HG03045 (cell line): ENCODE measurements around the gene ELAVL1.

Source experiments
- ATAC-seq: cut with Tn5 transposase; IDR thresholded peaks from one replicate; pipeline ENCODE4 v1.9.1; 2021; ENCODE audit warnings: mild to moderate bottlenecking, moderate library complexity; ENCODE audit not compliant: unreplicated experiment

ELAVL1 gene

GRCh38 chr19:8022275-8022674 lies 16.8 kb upstream of the ELAVL1 start:
- no peak for ATAC-seq

DNA sequence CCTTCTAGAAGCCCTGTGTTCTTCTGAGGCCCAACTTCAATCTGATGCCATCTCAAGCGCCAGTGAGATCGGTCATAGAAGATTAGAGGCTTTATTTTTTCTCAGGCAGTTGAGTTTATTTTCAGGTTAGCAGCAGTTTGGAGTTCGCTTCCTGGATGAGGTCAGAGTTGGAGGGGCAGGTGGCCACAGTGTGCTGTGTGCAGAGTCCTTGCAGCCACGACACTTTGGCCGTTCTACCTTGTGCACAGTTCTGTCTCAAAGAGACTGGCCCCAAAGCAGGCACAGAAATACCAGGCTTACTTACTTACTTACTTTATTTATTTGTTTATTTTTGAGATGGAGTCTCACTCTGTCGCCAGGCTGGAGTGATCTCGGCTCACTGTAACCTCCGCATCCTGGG lies 15.9 kb upstream of the ELAVL1 start:
- no peak for ATAC-seq

- no peak for ATAC-seq
Measured at GRCh38 chr19:8020681-8021080, 15.2 kb upstream of the ELAVL1 start.

DNA sequence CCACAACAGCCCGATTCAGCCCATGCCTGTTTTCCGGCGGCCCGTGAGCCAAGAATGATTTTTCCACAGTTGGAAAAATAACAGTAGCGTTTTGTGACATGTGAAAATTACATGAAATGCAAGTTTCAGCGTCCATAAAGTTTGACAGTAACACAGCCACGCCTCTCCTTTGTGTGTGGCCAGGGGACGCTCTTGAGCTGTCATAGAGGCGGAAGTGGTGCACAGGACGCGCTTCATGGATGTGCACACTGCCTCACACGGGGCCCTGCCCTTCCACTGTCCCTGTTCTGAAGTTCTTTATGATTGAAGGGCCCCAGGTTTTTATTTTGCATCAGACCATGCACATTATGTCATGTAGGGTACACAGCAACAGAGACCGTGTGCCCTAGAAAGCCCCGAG lies 12.4 kb upstream of the ELAVL1 start:
- ATAC-seq, result no peak

DNA sequence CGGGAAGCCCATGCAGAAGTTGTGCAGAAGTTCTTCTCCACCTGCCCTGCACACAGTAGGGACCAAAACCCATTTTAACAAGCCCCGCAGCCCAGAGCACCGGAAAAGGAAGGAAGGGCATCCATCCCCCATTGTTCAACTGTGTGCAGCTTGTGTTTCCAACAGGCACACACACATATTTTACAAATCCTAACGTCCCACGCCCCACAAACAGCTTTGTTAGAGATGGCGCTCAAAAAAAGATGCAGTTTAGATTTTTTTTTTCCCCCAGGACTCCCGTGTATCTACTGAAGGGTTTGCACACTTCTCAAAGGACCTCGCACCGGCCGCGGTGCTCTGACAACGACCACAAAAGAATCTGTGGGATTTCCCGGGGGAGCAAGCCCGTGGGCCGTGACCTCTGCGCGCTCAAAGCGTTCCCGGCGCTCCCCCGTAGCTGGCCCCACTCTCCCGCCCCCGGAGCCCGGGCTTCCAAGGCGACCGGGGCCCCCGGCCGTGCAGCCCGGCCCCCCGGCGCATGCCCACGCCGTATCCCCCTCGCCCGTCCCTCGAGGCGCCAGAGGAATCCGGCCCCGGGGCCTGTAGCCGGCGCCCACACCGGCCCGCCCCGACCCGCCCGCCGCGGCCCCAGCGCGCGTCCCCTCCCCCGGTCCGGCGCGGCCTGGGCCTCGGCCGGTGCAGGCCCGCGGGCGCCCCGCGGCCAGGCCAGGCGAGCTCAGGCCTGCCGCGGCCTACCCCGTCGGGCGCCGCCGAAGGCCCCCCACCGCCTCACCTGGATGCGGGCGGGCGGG lies 523 bp downstream of the ELAVL1 start:
- ATAC-seq, result peak; percentile 30

DNA sequence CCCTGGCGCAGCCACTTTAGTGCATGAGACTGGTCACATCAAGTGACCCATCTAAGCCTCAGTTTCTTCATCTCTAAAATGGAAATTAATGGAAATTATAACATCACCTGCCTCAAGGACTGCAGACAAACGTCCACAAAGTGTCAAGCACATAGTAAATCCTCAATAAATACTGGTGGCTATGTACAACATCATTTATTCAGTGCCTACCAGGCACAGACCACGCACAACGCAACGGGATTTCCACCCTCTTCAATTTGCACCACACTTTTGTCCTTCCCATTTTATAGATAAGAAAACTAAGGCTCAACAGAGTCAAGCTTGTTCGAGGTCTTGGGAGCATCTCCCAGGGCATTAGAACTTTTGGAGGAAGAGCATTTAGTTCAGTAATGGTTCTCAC lies 1.4 kb downstream of the ELAVL1 start:
- no peak for ATAC-seq

DNA sequence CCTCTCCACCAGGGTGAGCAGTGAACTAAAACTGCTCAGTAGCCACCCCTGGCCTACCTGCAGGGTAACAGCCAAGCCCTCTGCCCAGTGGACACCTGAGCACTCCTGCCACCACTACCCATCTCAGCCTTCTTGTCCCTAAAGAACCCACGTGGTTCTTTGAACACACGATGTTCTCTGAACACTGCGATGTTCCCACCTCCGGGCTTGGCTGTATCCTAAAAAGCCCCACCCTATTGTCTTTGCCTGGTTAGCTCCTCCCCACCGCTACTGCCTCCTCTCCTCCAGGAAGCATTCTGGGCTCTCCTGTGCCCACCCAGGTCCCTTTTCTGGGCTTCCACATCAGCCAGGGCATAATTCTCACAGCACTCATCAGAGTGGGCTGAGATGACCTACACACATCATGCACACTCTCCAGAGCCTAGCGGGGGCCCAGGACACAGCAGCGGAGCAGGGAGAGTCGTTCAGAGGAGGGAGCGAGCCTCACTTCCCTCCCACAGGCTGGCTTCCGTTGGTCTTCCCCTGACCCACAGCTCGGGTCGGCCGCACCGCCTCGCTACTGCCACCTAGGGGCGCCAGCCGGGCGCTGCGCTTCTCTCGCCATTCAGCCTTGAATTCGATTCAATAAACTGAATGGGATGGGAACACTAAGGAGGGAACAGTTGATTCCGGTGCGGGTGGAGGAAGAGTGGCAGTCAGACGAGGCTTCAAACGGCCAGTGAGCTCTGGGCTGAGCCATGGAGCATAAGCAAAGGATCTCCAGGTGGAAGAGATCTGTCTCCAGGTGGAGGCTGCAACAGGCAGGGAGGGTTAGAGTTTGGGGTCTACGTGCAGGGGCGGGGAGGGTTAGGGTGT lies 3.2 kb downstream of the ELAVL1 start:
- ATAC-seq, result peak; percentile 49

GRCh38 chr19:8001651-8001994 lies 3.8 kb downstream of the ELAVL1 start:
- ATAC-seq, result no peak

- ATAC-seq, result no peak
Measured at GRCh38 chr19:8000298-8001038, 5.0 kb downstream of the ELAVL1 start.

DNA sequence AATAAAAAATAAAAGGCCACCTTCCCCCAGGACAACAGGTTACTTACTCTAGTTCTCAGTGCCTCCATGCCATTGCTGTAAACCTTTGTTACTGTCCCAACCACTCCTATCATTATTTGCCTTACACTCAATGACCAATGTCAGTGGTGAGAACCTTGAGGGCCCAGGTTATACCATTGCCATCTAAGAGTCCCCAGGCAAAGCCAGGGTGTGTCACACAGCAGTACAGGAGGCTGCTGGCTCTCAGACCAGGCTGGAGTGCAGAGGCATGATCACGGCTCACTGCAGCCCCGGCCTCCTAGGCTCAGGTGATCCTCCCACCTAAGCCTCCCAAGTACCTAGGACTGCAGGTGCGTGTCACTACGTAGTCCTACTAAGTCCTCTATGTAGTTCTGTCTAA lies 6.1 kb downstream of the ELAVL1 start:
- ATAC-seq, result no peak

DNA sequence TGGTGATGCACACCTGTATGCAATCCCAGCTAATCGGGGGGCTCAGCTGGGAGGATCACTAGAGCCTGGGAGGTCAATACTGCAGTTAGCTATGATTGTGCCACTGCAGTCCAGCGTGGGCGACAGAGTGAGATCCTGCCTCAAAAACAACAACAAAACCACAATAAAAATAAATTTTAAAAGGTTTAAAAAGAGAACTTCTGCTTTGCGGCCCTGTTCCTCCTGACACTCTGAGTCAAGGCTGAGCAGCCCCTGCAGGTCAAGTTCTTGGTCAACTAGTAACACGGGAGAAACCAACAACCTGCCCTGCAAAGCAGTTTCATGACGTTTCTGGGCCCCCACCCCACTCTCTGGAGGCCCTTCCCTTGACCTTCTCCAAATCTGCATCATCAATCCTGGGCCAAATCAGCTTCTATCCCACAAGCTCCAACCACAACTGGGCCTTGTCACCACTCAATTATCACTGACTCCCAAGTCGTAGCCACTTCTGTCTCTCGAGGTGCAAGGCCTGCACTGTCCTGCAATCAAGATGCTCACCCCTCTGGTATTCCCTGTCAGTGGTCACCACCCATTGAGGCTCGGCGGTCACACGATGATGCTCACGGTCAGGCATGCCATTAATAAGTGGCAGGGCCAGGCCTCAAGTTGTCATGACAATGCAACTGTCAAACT lies 7.5 kb downstream of the ELAVL1 start:
- ATAC-seq, result no peak

DNA sequence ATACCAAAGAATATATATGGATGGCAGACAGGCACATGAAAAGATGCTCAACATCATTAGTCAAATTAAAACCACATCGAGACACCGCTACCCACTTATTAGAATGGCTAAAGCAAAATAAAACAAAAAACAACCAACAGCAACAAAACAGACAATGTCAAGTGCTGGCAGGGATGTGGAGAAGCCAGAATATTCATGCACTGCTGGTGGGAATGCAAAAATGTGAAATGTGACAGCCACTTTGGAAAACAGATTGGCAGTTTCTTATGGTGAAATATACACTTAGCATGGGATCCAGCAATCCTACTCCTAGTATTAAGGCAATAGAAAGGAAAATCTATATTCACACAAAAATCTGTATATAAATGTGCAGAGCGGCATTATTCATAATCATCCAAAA lies 8.6 kb downstream of the ELAVL1 start:
- ATAC-seq, result no peak

DNA sequence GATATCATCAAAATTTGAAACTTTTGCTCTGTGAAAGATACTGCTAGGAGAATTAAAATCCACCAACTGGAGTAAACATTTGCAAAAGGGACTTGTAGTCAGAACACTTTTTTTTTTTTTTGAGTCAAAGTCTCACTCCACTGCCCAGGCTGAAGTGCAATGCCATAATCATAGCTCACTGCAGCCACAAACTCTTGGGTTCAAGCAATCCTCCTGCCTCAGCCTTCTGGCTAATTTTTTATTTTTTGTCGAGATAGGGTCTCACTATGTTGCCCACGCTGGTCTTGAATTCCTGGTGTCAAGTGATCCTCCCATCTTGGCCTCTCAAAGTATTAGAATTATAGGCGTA lies 9.7 kb downstream of the ELAVL1 start:
- ATAC-seq, result no peak

DNA sequence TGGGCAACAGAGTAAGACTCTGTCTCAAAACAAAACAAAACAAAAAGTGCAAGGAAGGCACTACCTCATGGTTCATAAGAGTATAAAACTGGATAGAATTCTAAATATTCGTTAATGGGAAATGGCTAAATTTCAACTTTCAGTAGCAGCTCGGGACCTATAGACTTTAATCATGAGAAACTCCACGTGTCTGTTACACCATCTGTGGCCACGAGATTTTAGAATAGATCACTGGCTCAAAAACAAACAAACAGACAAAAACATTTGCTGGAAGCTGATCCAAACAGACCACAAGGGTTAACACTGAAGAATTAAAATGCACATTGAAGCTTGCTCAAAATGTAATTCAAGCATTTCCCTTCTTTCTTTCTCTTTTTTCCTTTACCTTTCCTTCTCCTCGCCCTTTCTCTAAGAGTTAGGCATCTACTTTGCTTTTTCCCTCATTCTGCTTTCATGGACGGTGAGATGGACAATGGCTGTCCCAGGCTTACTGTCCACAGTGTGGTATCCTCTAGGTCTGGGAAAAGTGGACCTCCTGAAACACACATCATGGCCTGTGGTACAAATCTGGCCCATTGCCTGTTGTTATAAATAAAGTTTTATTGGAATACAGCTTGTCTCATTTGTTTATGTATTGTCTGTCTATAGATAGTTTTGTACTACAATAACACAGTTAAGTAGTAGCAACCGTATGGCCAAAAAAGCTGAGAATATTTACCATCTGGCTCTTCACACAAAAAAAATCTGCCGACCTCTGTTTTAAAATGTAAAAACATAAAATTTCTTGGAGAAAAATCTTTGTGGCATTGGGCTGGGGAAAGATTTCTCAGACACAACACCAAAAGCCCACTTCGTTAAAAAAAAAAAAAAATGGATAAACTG lies 10.3 kb downstream of the ELAVL1 start:
- no peak for ATAC-seq

DNA sequence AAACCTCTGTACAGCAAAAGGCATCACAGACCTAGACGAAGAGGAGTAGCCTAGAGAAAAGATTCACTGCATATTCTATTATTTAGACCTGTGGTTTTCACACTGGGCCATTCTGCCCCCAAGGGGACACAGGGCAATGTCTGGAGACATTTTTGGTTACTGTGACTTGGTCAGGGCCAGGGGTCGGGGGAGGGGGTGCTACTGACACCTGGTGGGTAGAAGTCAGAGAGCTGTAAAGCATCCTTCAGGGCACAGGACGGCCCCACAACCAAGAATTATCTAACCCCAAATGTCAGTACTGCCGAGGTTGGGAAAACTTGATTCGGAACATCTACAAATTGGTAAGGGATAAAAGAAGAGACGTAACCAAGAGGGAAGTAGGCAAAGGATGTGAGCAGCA lies 11.3 kb downstream of the ELAVL1 start:
- no peak for ATAC-seq

GRCh38 chr19:7993560-7993959 lies 11.9 kb downstream of the ELAVL1 start:
- no peak for ATAC-seq

DNA sequence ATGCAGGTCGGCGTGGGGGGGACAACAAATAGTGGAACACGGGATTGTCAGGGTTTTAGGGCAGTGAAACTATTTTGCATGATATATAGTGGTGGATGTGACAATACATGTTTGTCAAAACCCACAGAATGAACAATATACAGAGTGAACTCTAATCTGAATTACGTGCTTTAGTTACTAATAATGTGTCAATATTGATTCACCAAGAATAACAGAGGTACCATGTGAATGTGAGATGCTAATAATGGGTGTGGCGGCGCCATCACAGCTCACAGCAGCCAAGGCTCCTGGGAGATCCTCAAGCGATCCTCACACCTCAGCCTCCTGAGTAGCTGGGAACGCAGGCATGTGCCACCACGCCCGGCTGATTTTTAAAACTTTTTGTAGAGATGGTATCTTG lies 12.9 kb downstream of the ELAVL1 start:
- no peak for ATAC-seq

- no peak for ATAC-seq
Measured at GRCh38 chr19:7989071-7989575, 16.3 kb downstream of the ELAVL1 start.

GRCh38 chr19:7988307-7988706 lies 17.1 kb downstream of the ELAVL1 start:
- ATAC-seq, result no peak
